SU-DHL-6 (cell line): ENCODE results near the gene COX4I2.

ENCODE experiments used
- H2AFZ ChIP-seq: fragments of 200-600 bp; sonication (generic); 2 replicates; pipeline ENCODE4 v1.6.1; 2014; ENCODE audit warnings: low read depth, mild to moderate bottlenecking, moderate library complexity, mixed read lengths, antibody characterized with exemption, low read length; ENCODE audit not compliant: severe bottlenecking
- H3F3A ChIP-seq: fragments of 200-600 bp; shearing (Covaris generic); 2 replicates; pipeline ENCODE4 v1.6.0; 2016; ENCODE audit warnings: antibody characterized with exemption, mild to moderate bottlenecking; ENCODE audit not compliant: insufficient read depth
- H3K27ac ChIP-seq: fragments of 200-600 bp; sonication (generic); 2 replicates; pipeline ENCODE4 v1.5.1; 2016; ENCODE audit warnings: low read depth, mild to moderate bottlenecking, low read length, moderate library complexity, mixed read lengths
- H3K27me3 ChIP-seq: fragments of 200-600 bp; sonication (generic), shearing (Covaris generic); 2 replicates; pipeline ENCODE4 v1.6.0; 2014; ENCODE audit warnings: mild to moderate bottlenecking, low read length
- H3K36me3 ChIP-seq: fragments of 200-600 bp; sonication (generic); 2 replicates; pipeline ENCODE4 v1.6.1; 2014; ENCODE audit warnings: mild to moderate bottlenecking, low read length, mixed read lengths
- H3K4me2 ChIP-seq: fragments of 300-600, 200-600 bp; shearing (Covaris generic), sonication (generic); 2 replicates; pipeline ENCODE4 v1.6.0; 2014; ENCODE audit warnings: low read length, low read depth, mild to moderate bottlenecking; ENCODE audit not compliant: poor library complexity, severe bottlenecking
- H3K4me3 ChIP-seq: fragments of 200-600 bp; sonication (generic); 2 replicates; pipeline ENCODE4 v1.5.1; 2014; ENCODE audit warnings: antibody characterized with exemption, low read length, mild to moderate bottlenecking, mixed read lengths; ENCODE audit not compliant: insufficient read depth, poor library complexity, severe bottlenecking
- H3K79me2 ChIP-seq: fragments of 200-600 bp; sonication (generic); 2 replicates; pipeline ENCODE4 v1.6.1; 2014; ENCODE audit warnings: mild to moderate bottlenecking, low read length, moderate library complexity; ENCODE audit not compliant: insufficient read depth
- H3K9ac ChIP-seq: fragments of 200-600 bp; sonication (generic); 2 replicates; pipeline ENCODE4 v1.7.0; 2014; ENCODE audit warnings: mild to moderate bottlenecking, low read length
- H3K9me2 ChIP-seq: fragments of 200-600 bp; sonication (generic); replicated peaks from 2 replicates; pipeline ENCODE4 v1.6.1; 2014; ENCODE audit warnings: low read length; ENCODE audit not compliant: insufficient read depth
- H3K9me3 ChIP-seq: fragments of 200-600 bp; sonication (generic); 2 replicates; pipeline ENCODE4 v1.6.1; 2014; ENCODE audit warnings: low read length, mixed read lengths; ENCODE audit not compliant: insufficient read depth
- H4K20me1 ChIP-seq: fragments of 200-600 bp; sonication (generic); 2 replicates; pipeline ENCODE4 v1.6.1; 2014; ENCODE audit warnings: low read depth, mild to moderate bottlenecking, antibody characterized with exemption, low read length, moderate library complexity, mixed read lengths
- CTCF ChIP-seq: fragments of 200-600 bp; sonication (generic); IDR thresholded peaks from one replicate; pipeline ENCODE4 v1.5.1; 2017; ENCODE audit warnings: antibody characterized with exemption, mild to moderate bottlenecking, low read length, moderate library complexity; ENCODE audit not compliant: insufficient read depth, poor library complexity, severe bottlenecking
- EZH2phosphoT487 ChIP-seq: fragments of 200-600 bp; sonication (generic), shearing (Covaris generic); conservative IDR thresholded peaks from 2 replicates; pipeline ENCODE4 v1.6.1; 2018; ENCODE audit warnings: mild to moderate bottlenecking, antibody characterized with exemption, low read length, moderate library complexity, mixed read lengths

COX4I2 gene

GRCh38 chr20:31630187-31630790 is 7.4 kb upstream of the COX4I2 start:
- Histone ChIP-seq H3K9me3 (no peaks in the 10 kb centered on the region), H3K36me3 (no peaks in the 10 kb centered on the region), H3K79me2 (no peaks in the 10 kb centered on the region), H2AFZ (no peak overlapping the region), H3K4me3 (no peak overlapping the region), H3K4me2 (no peak overlapping the region), H3K27ac (no peak overlapping the region), H4K20me1 (no peaks in the 10 kb centered on the region), H3F3A (no peaks in the 10 kb centered on the region), H3K9me2 (no peaks in the 10 kb centered on the region), H3K27me3 (no peaks in the 10 kb centered on the region), H3K9ac (no peak overlapping the region)
- TF ChIP-seq EZH2phosphoT487 (no peak), CTCF (no peak)

- Histone ChIP-seq H3K27me3 (no peaks in the 10 kb centered on the region), H3K4me3 (no peak overlapping the region), H3K4me2 (no peak overlapping the region), H4K20me1 (no peaks in the 10 kb centered on the region), H3K36me3 (no peaks in the 10 kb centered on the region), H2AFZ (no peak overlapping the region), H3K79me2 (no peaks in the 10 kb centered on the region), H3F3A (no peaks in the 10 kb centered on the region), H3K9ac (no peak overlapping the region), H3K9me2 (no peaks in the 10 kb centered on the region), H3K27ac (no peak overlapping the region), H3K9me3 (no peaks in the 10 kb centered on the region)
- TF ChIP-seq CTCF (no peak), EZH2phosphoT487 (no peak)
Observed at GRCh38 chr20:31632548-31633338, 5.0 kb upstream of the COX4I2 start.

GRCh38 chr20:31633339-31633914 is 4.3 kb upstream of the COX4I2 start:
- no peak overlapping the region for H2AFZ ChIP-seq
- TF ChIP-seq EZH2phosphoT487 (no peak), CTCF (no peak)

More at GRCh38 chr20:31633339-31633914, 4.3 kb upstream of the COX4I2 start:
- no peaks in the 10 kb centered on the region for H3K27me3 ChIP-seq
- no peaks in the 10 kb centered on the region for H4K20me1 ChIP-seq
- H3K4me3 ChIP-seq = no peak overlapping the region
- H3K79me2 ChIP-seq = no peaks in the 10 kb centered on the region
- H3K9me2 ChIP-seq = no peaks in the 10 kb centered on the region
- H3K9me3 ChIP-seq = no peaks in the 10 kb centered on the region
- H3K4me2 ChIP-seq = no peak overlapping the region
- no peak overlapping the region for H3K27ac ChIP-seq
- H3K36me3 ChIP-seq = no peaks in the 10 kb centered on the region
- no peak overlapping the region for H3K9ac ChIP-seq
- H3F3A ChIP-seq = no peaks in the 10 kb centered on the region
